ENCODE measurements around the gene ITGB2.

Gene ITGB2

DNA sequence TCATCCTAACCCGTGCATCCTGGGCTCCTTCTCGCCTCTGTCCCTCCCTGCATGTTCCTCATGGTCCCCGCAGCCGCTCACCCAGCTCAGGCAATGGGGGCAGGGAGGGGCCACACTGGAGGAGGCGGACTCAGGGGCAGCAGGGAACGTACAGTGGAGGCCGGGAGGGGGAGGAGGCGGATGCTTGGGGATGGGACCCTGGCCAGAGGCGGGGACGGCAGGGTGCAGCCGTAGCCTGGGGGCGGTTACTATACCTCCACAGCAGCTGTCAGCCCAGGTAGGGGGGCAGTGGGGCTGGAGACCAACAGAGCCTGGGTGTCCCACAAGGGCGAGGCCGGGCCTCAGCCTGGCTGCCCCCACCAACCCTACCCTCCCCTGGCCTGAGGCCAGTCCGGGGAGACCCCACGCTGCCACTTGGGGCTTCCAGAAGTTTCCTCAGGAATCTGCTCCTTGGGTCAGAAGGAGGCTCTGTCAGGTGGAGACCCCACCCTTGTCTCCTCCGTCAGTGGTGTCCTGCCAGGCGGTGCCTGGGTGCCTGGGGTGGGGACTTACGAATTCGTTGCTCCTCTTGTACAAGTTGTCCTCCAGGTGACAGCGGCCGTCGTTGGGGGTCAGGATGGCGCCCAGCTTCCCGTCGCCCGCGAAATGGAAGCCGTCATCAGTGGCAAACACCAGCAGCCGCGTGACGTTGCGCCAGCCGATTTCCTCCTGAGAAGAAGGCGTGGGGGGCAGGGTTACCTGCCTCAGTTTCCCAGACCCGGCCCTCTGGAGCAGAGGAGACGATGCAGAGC lies 20.7 kb downstream of the ITGB2 start:
- DNase-seq (ENCODE audit: low read depth, low spot score): no peak
- POLR2A ChIA-PET: no interaction called here
- CTCF ChIA-PET: interaction anchor here (0.8 to 1.7 kb wide), 3 partner anchors 10 to 229 kb away, joined by 3 to 5 read pairs (median 3); no protein-coding TSS in a partner anchor
- H3K4me3 ChIP-seq (ENCODE audit: low read depth, low read length): no peak overlapping the region
- TF ChIP-seq, protein P1, sequence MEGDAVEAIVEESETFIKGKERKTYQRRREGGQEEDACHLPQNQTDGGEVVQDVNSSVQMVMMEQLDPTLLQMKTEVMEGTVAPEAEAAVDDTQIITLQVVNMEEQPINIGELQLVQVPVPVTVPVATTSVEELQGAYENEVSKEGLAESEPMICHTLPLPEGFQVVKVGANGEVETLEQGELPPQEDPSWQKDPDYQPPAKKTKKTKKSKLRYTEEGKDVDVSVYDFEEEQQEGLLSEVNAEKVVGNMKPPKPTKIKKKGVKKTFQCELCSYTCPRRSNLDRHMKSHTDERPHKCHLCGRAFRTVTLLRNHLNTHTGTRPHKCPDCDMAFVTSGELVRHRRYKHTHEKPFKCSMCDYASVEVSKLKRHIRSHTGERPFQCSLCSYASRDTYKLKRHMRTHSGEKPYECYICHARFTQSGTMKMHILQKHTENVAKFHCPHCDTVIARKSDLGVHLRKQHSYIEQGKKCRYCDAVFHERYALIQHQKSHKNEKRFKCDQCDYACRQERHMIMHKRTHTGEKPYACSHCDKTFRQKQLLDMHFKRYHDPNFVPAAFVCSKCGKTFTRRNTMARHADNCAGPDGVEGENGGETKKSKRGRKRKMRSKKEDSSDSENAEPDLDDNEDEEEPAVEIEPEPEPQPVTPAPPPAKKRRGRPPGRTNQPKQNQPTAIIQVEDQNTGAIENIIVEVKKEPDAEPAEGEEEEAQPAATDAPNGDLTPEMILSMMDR (IDR thresholded peaks at IDR 0.05; ENCODE audit: insufficient read depth, low read length, missing control alignments): no peak

DNA sequence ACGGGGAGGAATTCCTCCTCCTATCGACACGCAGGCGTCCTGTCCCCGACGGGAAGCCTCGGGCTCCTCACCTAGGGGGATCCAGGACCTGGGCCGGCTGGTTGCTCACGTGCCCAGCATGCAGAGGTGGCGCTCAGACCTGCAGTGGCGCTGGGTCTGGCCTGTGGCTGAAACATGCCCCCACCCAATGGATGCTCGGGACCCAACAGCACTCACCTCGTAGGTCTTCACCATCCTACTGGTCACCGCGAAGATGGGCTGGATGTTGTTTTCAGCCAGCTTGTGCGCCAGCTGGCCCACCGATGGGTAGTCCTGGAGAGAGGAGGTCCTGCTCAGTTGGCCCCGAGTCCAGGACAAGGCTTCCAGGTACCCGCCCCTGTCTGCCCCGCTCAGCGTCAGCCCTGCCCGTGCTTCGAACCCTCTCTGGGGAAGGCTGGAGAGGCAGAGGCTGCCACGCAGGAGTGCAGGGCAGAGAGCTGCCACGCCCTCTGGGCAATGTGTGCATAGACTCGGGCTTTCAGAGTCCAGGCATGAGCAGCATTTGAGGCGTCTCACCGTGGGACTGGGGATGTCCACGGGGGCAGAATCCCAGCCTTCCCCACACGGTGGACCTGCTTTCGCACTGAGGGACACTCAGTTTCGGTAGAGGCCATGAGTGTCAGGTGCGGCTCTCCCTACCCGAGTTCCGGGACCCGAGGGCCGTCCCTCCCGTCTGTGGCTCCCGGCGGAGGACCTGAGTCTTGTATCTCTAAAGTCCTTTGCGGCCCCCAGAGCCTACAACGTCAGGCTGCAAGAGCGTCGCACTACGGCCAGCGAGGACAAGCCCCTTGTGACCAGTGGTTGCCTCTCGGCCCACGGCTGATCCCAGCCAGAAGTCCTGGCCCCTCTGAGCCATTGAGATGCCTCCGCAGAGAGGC lies 21.6 kb downstream of the ITGB2 start:
- ChIA-PET CTCF (interaction anchor here (0.9 to 1.7 kb wide), 2 partner anchors 11 to 98 kb away, joined by 3 to 5 read pairs; no protein-coding TSS in a partner anchor), POLR2A (no interaction called here)

DNA sequence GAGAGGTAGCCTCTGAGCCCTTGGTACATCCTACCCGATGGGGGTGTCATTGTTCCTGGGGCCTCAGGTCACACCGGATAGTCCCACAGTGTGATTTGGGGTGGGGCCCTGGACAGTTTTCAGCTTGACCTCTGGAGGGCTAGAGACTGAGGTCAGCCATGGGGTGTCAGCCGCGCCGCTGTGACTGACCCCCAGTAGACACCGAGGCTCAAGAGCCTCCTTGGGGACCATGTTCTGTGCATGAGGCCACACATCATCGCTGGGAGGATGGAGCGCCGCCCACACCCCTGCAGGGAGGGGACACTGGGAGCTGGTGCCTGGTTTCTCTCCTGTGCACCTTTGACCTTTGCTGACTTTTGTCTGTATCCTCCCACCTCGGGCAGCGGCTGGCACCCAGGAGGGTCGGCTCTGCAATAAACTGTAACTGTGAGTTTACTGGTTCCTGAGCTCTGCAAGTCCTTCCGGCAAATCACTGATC lies 22.6 kb downstream of the ITGB2 start:
- no peak overlapping the region for H3K4me3 ChIP-seq (ENCODE audit: low read depth, low read length)
- POLR2A ChIA-PET: no interaction called here
- no peak for DNase-seq (ENCODE audit: low read depth, low spot score)
- TF ChIP-seq, protein P1 (IDR thresholded peaks at IDR 0.05; ENCODE audit: insufficient read depth, low read length, missing control alignments): no peak
- CTCF ChIA-PET: interaction anchor here (0.7 to 1.7 kb wide), 4 partner anchors 12 to 105 kb away, joined by 3 to 5 read pairs (median 4); no protein-coding TSS in a partner anchor

More for the DNA sequence above, 21.6 kb downstream of the ITGB2 start:
- H3K4me3 ChIP-seq (ENCODE audit: low read depth, low read length): no peak overlapping the region
- DNase-seq (ENCODE audit: low read depth, low spot score): no peak
- TF ChIP-seq, protein P1 (IDR thresholded peaks at IDR 0.05; ENCODE audit: insufficient read depth, low read length, missing control alignments): no peak

DNA sequence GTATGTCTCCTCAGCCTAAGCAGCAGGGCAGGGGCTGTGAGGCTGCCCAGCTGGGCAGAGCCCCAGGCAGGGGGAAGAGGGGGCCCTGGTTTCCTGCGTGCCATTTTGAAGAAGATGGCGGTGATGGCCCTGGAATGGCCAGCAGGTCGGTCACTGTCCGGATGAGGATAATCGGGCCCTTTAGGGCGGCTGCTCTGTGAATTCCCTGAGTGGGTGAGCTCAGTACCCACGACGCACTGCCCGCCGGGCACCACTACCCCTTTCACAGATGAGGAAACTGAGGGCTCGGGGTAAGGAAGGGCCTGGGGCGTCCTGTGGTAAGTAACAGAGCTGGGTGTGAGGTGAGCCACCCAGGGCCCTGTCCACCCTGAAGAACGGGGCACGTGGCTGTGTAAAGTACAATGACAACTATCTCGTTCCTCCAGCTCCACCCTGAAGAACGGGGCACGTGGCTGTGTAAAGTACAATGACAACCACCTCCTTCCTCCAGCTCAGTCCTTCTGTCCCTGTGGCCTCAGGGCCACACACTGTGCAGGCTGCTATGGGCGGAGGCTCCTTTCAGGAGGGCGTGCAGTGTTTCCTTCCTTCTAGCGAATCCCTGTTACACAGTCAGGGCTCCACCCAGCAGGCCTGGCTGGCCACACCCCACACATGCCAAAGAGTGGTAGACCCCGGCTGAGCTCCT lies 23.2 kb downstream of the ITGB2 start:
- ChIA-PET POLR2A (no interaction called here), CTCF (interaction anchor here (0.7 to 1.5 kb wide), 2 partner anchors 34 to 104 kb away, joined by 3 to 4 read pairs; no protein-coding TSS in a partner anchor)
- no peak for DNase-seq (ENCODE audit: low read depth, low spot score)
- TF ChIP-seq, protein P1 (IDR thresholded peaks at IDR 0.05; ENCODE audit: insufficient read depth, low read length, missing control alignments): no peak
- H3K4me3 ChIP-seq (ENCODE audit: low read depth, low read length): no peak overlapping the region

DNA sequence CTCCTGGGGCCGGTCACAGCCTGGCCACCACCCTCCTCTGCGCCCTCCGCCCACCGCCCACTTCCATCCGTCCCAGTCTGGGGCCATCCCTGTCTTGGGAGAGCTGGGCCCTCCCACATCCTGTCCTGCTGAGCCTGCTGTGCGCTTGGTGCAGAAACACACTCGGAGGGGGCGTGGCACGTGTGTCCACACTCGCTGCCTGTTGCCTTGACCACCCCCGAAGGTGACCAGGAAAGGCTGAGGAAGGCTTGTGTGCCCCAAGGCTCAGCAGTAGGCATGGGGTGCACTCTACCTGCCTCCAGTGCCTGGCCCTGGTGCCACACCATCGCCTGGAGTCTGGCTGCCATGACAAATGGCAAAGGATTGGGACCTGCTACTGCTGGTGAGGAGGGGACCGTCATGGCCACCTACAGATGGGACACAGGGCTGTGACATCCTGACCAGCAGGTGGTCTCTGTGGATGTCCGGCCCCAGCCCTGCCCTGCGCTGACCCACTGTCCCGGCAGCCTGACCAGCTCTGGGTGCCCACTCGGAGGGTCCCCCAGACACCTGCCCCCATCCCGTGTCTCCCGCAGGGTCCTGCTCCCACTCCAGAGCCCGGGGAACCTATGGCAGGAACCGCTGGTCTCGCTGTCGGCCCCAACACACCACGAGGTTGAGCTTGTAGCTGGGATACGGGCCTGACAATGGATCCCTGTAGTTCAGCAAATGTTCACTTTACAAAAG lies 24.0 kb downstream of the ITGB2 start:
- no peak for DNase-seq (ENCODE audit: low read depth, low spot score)
- POLR2A ChIA-PET: no interaction called here

More for the DNA sequence above, 24.0 kb downstream of the ITGB2 start:
- TF ChIP-seq, protein P1 (IDR thresholded peaks at IDR 0.05; ENCODE audit: insufficient read depth, low read length, missing control alignments): no peak
- no peak overlapping the region for H3K4me3 ChIP-seq (ENCODE audit: low read depth, low read length)
- CTCF ChIA-PET: interaction anchor here (1.4 to 5.8 kb wide), 5 partner anchors 11 to 241 kb away, joined by 4 to 58 read pairs (median 8); no protein-coding TSS in a partner anchor

Data from AG04449 (cell line).